A673 (cell line): Measurements from ENCODE around the gene TMTC2.

Experiments used
- EZH2 ChIP-seq: fragments of 200-600 bp; sonication (generic); IDR thresholded peaks from 2 replicates; pipeline ENCODE4 v1.6.1; 2017; ENCODE audit warnings: borderline replicate concordance, low read depth, mild to moderate bottlenecking, mixed read lengths, antibody characterized with exemption, low read length; ENCODE audit not compliant: poor library complexity, severe bottlenecking
- TF ChIP-seq, protein P1 (sequence below): fragments of 300-800, 200-600 bp; sonication (generic); conservative IDR thresholded peaks from 2 replicates; pipeline ENCODE4 v1.5.1; 2017; ENCODE audit warnings: low read depth, mild to moderate bottlenecking, antibody characterized with exemption, low read length, moderate library complexity, mixed read lengths

- TF ChIP-seq EZH2: no peak
- TF ChIP-seq, protein P1, sequence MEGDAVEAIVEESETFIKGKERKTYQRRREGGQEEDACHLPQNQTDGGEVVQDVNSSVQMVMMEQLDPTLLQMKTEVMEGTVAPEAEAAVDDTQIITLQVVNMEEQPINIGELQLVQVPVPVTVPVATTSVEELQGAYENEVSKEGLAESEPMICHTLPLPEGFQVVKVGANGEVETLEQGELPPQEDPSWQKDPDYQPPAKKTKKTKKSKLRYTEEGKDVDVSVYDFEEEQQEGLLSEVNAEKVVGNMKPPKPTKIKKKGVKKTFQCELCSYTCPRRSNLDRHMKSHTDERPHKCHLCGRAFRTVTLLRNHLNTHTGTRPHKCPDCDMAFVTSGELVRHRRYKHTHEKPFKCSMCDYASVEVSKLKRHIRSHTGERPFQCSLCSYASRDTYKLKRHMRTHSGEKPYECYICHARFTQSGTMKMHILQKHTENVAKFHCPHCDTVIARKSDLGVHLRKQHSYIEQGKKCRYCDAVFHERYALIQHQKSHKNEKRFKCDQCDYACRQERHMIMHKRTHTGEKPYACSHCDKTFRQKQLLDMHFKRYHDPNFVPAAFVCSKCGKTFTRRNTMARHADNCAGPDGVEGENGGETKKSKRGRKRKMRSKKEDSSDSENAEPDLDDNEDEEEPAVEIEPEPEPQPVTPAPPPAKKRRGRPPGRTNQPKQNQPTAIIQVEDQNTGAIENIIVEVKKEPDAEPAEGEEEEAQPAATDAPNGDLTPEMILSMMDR: no peak
Measured at GRCh38 chr12:83123039-83123438, 436.3 kb downstream of the TMTC2 start.
